ENCODE measurements around the gene SHC4. TPM values are rescaled to one million over a fixed set of nuclear protein-coding genes. Genes with fewer than 3 reads are reported as not detected.

SHC4 gene
- total RNA-seq, 1 experiment from 2014 or later, result not detected

- intact Hi-C loops (cut with micrococcal nuclease; ENCODE audit: unreplicated experiment), result no loop called here
- Mint-ChIP-seq H3K36me3 (ENCODE audit: insufficient read depth, unreplicated experiment) (no peaks in the 10 kb centered on the region), H3K27me3 (ENCODE audit: insufficient read depth, unreplicated experiment) (peaks cover 10% of the 10 kb centered on the region), H3K9me3 (ENCODE audit: unreplicated experiment) (no peaks in the 10 kb centered on the region), H3K4me1 (ENCODE audit: low read depth, unreplicated experiment) (peaks cover 11% of the 10 kb centered on the region), H3K4me3 (ENCODE audit: unreplicated experiment) (no peak overlapping the region), H3K27ac (ENCODE audit: unreplicated experiment) (no peak overlapping the region)
- H3K9me3 ChIP-seq, result no peaks in the 10 kb centered on the region
- CTCF ChIA-PET, result no interaction called here
- H3K27me3 ChIP-seq (replicated peaks; ENCODE audit: control insufficient read depth, insufficient read depth, low read length), result no peaks in the 10 kb centered on the region; the same call in none of the 2 replicates
- no peak overlapping the region for H3K4me3 ChIP-seq (ENCODE audit: low read depth, low read length)
- no peaks in the 10 kb centered on the region for H3K4me1 ChIP-seq
- H3K36me3 ChIP-seq (ENCODE audit: control insufficient read depth, insufficient read depth, low read length), result no peaks in the 10 kb centered on the region
- POLR2A ChIA-PET, result no interaction called here
- TF ChIP-seq CTCF (IDR thresholded peaks at IDR 0.05; ENCODE audit: insufficient read depth in 1 of 2, low read depth in 1 of 2, low read length in 1 of 2, severe bottlenecking in 1 of 2, unreplicated experiment in 1 of 2), result no peak
- no peak for DNase-seq
- no TSS peak for BruUV-seq (replicated peaks)
These were observed 3.6 kb upstream of the SHC4 start for GRCh38 chr15:48967336-48967735.

- intact Hi-C loops (cut with micrococcal nuclease; ENCODE audit: unreplicated experiment), result loop anchor here (1.0 kb wide), 2 partner anchors 9 to 104 kb away; no protein-coding TSS in a partner anchor
- ChIA-PET CTCF (interaction anchor here (1.2 to 3.7 kb wide), 3 partner anchors 9 to 105 kb away, joined by 4 to 41 read pairs (median 20); partner anchors contain the start of gene EID1), POLR2A (no interaction called here)
- Histone ChIP-seq H3K36me3 (ENCODE audit: control insufficient read depth, insufficient read depth, low read length) (no peaks in the 10 kb centered on the region), H3K4me1 (no peaks in the 10 kb centered on the region), H3K9me3 (no peaks in the 10 kb centered on the region), H3K27me3 (replicated peaks; ENCODE audit: control insufficient read depth, insufficient read depth, low read length) (no peaks in the 10 kb centered on the region; the same call in none of the 2 replicates), H3K4me3 (ENCODE audit: low read depth, low read length) (no peak overlapping the region)
- no TSS peak for BruUV-seq (replicated peaks)
- no peaks in the 10 kb centered on the region for H3K9me3 Mint-ChIP-seq (ENCODE audit: unreplicated experiment)
- peaks cover 8% of the 10 kb centered on the region for H3K27me3 Mint-ChIP-seq (ENCODE audit: insufficient read depth, unreplicated experiment)
- H3K36me3 Mint-ChIP-seq (ENCODE audit: insufficient read depth, unreplicated experiment), result no peaks in the 10 kb centered on the region
- peaks cover 11% of the 10 kb centered on the region for H3K4me1 Mint-ChIP-seq (ENCODE audit: low read depth, unreplicated experiment)
- H3K4me3 Mint-ChIP-seq (ENCODE audit: unreplicated experiment), result no peak overlapping the region
- H3K27ac Mint-ChIP-seq (ENCODE audit: unreplicated experiment), result no peak overlapping the region
- no peak for DNase-seq
- no peak for TF ChIP-seq CTCF (IDR thresholded peaks at IDR 0.05; ENCODE audit: insufficient read depth in 1 of 2, low read depth in 1 of 2, low read length in 1 of 2, severe bottlenecking in 1 of 2, unreplicated experiment in 1 of 2)
These were observed 3.0 kb upstream of the SHC4 start for GRCh38 chr15:48966595-48967301.

- H3K27me3 Mint-ChIP-seq (ENCODE audit: insufficient read depth, unreplicated experiment), result peaks cover 15% of the 10 kb centered on the region
These were observed 2.3 kb upstream of the SHC4 start for GRCh38 chr15:48965972-48966371.

More at GRCh38 chr15:48965972-48966371, 2.3 kb upstream of the SHC4 start:
- Mint-ChIP-seq H3K27ac (ENCODE audit: unreplicated experiment) (no peak overlapping the region), H3K4me3 (ENCODE audit: unreplicated experiment) (no peak overlapping the region), H3K36me3 (ENCODE audit: insufficient read depth, unreplicated experiment) (no peaks in the 10 kb centered on the region), H3K9me3 (ENCODE audit: unreplicated experiment) (no peaks in the 10 kb centered on the region), H3K4me1 (ENCODE audit: low read depth, unreplicated experiment) (peaks cover 11% of the 10 kb centered on the region)
- no peak overlapping the region for H3K4me3 ChIP-seq (ENCODE audit: low read depth, low read length)
- CTCF ChIA-PET, result interaction anchor here (1.2 to 3.7 kb wide), 3 partner anchors 9 to 104 kb away, joined by 4 to 41 read pairs (median 20); partner anchors contain the start of gene EID1
- no TSS peak for BruUV-seq (replicated peaks)
- TF ChIP-seq CTCF (IDR thresholded peaks at IDR 0.05; ENCODE audit: insufficient read depth in 1 of 2, low read depth in 1 of 2, low read length in 1 of 2, severe bottlenecking in 1 of 2, unreplicated experiment in 1 of 2), result peak; percentile 13 to 48
- no peaks in the 10 kb centered on the region for H3K36me3 ChIP-seq (ENCODE audit: control insufficient read depth, insufficient read depth, low read length)
- intact Hi-C loops (cut with micrococcal nuclease; ENCODE audit: unreplicated experiment), result loop anchor here (1.0 kb wide), 2 partner anchors 9 to 104 kb away; no protein-coding TSS in a partner anchor
- peak in 1 of 2 experiments; percentile 41 for DNase-seq
- H3K4me1 ChIP-seq, result no peaks in the 10 kb centered on the region
- POLR2A ChIA-PET, result no interaction called here
- no peaks in the 10 kb centered on the region; the same call in none of the 2 replicates for H3K27me3 ChIP-seq (replicated peaks; ENCODE audit: control insufficient read depth, insufficient read depth, low read length)
- H3K9me3 ChIP-seq, result no peaks in the 10 kb centered on the region
